Cardiac fibroblast (primary cell): ENCODE measurements around the gene RPS6KB2.

Source experiments
- DNase-seq, 2 donors: peaks; one replicate each; pipeline versions ENCODE4 v3.0.0 to v3.0.0-alpha.2; 2010; ENCODE audit warnings: low read depth in 2 of 2
- H3K4me3 ChIP-seq, 2 donors: replicated peaks in 1 of 2; 1 replicate in 1 of 2; 2 replicates in 1 of 2; pipeline ENCODE4 v1.5.1; 2011; ENCODE audit warnings: low read depth in 2 of 2, low read length in 2 of 2, mild to moderate bottlenecking in 2 of 2, moderate library complexity in 1 of 2
- CTCF ChIP-seq: IDR thresholded peaks from one replicate; pipeline ENCODE4 v1.5.1; 2011; ENCODE audit warnings: low read depth, mild to moderate bottlenecking, low read length, inconsistent platforms

Gene RPS6KB2

GRCh38 chr11:67412495-67413179, 15.7 kb upstream of the RPS6KB2 start:
- TF ChIP-seq CTCF: no peak
- H3K4me3 ChIP-seq: no peak overlapping the region
- DNase-seq: no peak

DNA sequence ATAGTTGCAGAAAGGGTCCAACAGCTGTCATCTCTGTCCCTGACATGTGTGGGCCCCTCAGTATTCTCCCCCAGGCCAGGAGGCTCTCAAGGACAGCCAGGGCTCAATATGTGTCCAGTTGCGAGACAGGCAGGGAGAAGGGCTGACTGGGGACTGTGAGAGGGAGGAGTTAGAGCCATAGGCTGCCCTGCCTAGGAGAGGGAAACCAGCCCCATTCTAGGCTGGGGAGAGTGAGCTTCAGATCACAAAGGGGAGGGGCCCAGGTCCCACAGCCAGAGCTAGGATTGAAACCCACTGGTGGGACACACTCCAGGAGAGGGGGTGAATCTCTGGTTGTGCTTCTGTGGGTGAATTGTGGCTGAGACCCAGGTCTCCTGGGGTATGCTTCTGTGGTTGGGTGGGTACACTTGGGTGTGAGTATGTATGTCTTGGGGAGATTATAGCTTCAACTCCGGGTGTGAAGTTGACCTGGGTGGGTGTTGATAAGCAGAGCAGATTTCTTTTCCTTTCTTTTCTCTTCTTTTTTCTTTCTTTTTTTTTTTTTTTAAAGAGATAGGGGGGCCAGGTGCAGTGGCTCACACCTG, 14.9 kb upstream of the RPS6KB2 start:
- no peak for DNase-seq
- H3K4me3 ChIP-seq: no peak overlapping the region

DNA sequence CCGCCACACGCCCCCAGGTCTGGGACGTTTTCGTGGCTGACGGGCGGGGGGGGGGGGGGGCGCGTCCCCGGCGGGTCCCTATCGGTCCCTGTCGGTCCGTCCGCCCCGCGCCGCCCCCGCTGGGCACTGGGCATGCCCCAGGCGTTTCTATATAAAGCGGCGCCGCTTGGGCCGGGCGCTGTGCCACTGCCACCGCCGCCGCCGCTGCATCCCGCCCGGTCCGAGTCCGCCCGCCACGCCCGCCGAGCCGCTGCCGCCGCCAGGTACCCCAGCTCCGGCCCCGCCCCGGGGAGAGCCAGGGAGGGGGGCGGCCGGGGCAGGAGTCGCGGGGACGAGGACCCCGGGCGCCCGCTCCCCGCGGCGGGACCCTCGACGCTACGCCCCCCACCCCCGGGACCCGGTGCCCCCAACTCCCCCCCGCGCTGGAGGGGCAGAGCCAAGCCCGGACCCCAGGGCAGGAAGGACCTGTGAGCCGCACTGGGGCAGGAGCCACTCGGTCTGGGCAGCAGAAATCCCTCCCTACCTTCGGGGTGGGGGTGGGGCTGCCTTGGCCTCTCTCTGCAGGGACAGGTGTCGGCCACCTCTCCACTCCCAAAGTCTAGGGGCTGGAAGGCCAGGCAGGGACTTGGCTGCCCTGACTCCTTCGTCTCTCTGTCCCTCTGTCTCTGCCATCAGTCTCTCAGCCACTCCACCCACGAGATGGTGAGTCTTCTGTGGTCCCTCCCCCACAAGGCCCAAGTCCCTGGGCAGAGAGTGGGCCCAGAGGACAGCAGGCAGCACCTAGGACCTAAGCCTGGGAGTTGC, 12.6 kb upstream of the RPS6KB2 start, which contains the start of gene CARNS1:
Gene CARNS1 (plus strand): TSS at position 178 of the 804 bp plus-strand sequence. CDS start 522 bp downstream, at position 700.
- no peak for TF ChIP-seq CTCF
- DNase-seq: no peak
- H3K4me3 ChIP-seq: peak within 1 kb of the TSS in 1 of 2 donors; percentile 32

More for the DNA sequence above, 14.9 kb upstream of the RPS6KB2 start:
- TF ChIP-seq CTCF: no peak

DNA sequence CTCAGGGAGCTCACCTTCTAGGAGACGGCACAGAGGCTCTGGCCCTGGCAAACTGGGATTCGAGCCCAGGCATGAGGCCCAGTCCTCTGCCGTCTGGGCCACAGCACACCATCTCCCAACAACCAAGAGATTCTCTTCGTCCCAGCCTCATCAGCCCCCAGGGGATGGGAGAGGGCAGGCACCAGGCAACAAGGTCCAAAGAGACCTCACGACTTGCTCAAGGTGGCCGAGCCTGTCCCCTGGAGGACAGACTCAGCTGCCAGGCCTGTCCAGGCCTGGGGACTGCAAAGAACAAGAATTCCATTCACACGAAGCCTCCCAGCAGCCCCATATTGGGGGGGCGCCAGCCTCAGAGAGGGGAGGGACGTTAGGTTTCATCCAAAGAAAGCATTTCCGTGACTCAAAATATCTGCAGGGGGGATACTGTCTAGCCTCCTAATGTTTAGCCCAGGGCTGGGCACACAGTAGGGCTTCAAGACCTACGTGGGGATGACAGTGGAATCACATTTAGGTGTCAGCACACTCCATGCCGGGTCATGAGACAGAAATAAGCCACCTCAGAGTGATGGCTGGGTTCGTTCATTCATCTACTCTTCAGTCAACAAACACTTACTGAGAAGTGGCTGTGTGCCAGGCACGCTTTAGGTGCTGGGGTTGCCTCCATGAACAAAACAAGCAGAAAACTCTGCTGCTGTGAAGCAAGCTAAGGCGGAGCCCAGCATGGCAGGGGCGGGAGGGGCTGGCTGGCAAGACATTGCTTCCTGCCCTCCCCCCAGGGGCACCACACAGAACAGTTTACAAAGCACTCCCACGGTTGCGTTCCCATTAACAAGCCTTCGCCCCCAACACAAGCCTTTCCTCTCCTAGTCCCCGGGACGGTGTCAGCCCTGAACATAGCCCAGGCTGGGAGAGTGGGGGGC, 11.6 kb upstream of the RPS6KB2 start:
- peak in 1 of 2 donors; percentile 53 for DNase-seq

DNA sequence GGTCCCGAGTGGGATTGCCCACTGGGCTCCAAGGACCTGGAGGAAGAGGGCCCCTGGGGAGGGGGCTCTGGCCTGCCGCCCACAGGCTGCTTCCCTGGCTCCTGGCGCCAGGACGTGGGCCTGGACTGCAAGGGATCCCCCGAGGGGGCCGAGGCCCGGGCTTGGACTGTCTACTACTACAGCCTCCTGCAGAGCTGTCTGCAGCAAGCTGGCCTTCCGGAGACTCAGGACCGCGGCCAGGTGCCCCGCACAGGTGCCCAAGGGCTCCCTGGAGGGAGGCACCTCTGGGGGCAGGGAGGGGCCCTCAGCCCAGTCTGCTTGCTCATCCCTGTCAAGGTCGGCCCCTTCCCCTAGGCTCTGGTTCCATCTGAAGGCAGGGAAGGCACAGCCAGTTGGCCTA, 10.9 kb upstream of the RPS6KB2 start:
- TF ChIP-seq CTCF: no peak
- H3K4me3 ChIP-seq: no peak overlapping the region
- no peak for DNase-seq

More for the DNA sequence above, 11.6 kb upstream of the RPS6KB2 start:
- no peak overlapping the region for H3K4me3 ChIP-seq
- TF ChIP-seq CTCF: no peak
